HUES64 (cell line): ENCODE results near the gene SPAST.
"Not testable (repeated sequence)": the region's sequence is repeated elsewhere in the genome, so short reads cannot be mapped to it uniquely, and the experiment has no call there.

Experiments used
- H3K27ac ChIP-seq: 2 replicates; pipeline ENCODE4 v1.7.0; 2013; ENCODE audit warnings: low read depth, low read length, inconsistent platforms
- H3K27me3 ChIP-seq: 2 replicates; pipeline ENCODE4 v1.6.1; 2013; ENCODE audit warnings: mild to moderate bottlenecking, low read length; ENCODE audit not compliant: insufficient read depth
- H3K36me3 ChIP-seq: 2 replicates; pipeline ENCODE4 v1.6.1; 2013; ENCODE audit warnings: mild to moderate bottlenecking, low read length; ENCODE audit not compliant: insufficient read depth
- H3K4me1 ChIP-seq: 2 replicates; pipeline ENCODE4 v1.6.1; 2013; ENCODE audit warnings: mild to moderate bottlenecking, low read length, moderate library complexity; ENCODE audit not compliant: insufficient read depth
- H3K4me3 ChIP-seq: 2 replicates; pipeline ENCODE4 v1.5.1; 2013; ENCODE audit warnings: mild to moderate bottlenecking, low read length, moderate library complexity
- H3K9ac ChIP-seq: 2 replicates; pipeline ENCODE4 v1.6.1; 2013; ENCODE audit warnings: mild to moderate bottlenecking, low read depth, low read length
- H3K9me3 ChIP-seq: 2 replicates; pipeline ENCODE4 v1.6.1; 2013; ENCODE audit warnings: low read depth, low read length; ENCODE audit not compliant: insufficient read depth
- WGBS: fragments of 150-250, 120-280 bp; methylation state at CpG from one replicate; pipeline ENCODE4 v1.1.7; 2013; ENCODE audit warnings: missing lambda C conversion rate; 5-methylcytosine and 5-hydroxymethylcytosine counted together

SPAST gene

DNA sequence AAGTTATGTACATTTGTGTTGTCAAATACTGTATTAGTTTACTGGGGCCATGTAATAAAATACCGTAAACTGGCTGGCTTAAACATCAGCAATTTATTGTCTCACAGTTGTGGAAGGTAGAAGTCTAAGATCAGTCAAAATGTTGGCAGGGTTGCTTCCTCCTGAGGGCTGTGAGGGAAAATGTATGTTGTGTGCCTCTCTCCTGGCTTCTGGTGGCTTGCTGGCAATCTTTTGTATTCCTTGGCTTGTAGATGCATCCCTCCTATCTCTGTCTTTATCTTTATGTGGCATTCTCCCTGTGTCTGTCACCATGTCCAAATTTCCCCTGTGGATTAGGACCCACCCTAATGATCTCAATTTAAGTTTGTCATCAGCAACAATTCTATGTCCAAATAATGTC is 65.3 kb downstream of the SPAST start:
- Histone ChIP-seq H3K9me3 (no peaks in the 10 kb centered on the region), H3K4me3 (no peak overlapping the region), H3K27me3 (no peaks in the 10 kb centered on the region), H3K27ac (no peak overlapping the region), H3K9ac (no peak overlapping the region), H3K36me3 (peaks cover 44% of the 10 kb centered on the region), H3K4me1 (no peaks in the 10 kb centered on the region)
- 95% methylated on average over 1 of the region's 1 CpG for WGBS

DNA sequence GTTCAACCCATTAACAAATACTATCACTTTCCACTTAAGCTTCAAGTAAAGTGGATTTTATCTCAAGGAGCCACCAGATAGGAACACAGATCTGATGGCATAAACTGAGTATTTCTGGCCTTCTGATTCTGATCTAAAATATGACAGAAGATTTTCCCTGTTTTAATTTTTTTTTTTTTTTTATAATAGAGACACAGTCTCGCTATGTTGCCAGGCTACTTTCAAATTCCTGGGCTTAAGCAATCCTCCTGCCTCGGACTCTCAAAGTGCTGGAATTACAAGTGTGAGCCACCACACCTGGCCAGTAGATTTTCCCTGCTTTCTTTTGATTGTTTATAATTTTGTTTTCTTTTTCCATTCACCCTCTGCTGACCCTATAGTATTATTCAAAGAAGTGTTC is 65.7 kb downstream of the SPAST start:
- no peak overlapping the region for H3K9ac ChIP-seq
- no peak overlapping the region for H3K27ac ChIP-seq
- H3K36me3 ChIP-seq = peaks cover 43% of the 10 kb centered on the region
- no peak overlapping the region for H3K4me3 ChIP-seq
- 91% methylated on average over 2 of the region's 2 CpGs for WGBS
- no peaks in the 10 kb centered on the region for H3K4me1 ChIP-seq
- H3K27me3 ChIP-seq = no peaks in the 10 kb centered on the region
- H3K9me3 ChIP-seq = no peaks in the 10 kb centered on the region

DNA sequence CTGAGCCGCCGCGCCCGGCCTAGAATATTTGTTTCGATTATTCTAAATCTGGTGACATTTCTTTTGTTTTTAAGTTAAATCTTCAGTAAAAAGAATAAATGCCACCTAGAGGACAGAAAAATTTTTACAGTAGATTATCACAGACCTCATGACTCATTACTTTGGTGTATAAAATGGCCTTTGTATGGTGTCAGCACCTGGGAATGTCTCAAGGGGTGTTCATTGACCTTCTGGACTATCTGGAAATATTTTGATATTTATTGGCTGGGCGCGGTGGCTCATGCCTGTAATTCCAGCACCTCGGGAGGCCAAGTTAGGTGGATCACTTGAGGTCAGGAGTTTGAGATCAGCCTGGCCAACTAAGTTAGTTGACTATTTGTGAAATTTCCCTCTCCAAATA is 72.1 kb downstream of the SPAST start:
- 94% methylated on average over 8 of the region's 8 CpGs for WGBS
- Histone ChIP-seq H3K27ac (no peak overlapping the region), H3K4me3 (no peak overlapping the region), H3K9ac (no peak overlapping the region), H3K9me3 (no peaks in the 10 kb centered on the region), H3K27me3 (no peaks in the 10 kb centered on the region), H3K4me1 (no peaks in the 10 kb centered on the region), H3K36me3 (peaks cover 36% of the 10 kb centered on the region)

DNA sequence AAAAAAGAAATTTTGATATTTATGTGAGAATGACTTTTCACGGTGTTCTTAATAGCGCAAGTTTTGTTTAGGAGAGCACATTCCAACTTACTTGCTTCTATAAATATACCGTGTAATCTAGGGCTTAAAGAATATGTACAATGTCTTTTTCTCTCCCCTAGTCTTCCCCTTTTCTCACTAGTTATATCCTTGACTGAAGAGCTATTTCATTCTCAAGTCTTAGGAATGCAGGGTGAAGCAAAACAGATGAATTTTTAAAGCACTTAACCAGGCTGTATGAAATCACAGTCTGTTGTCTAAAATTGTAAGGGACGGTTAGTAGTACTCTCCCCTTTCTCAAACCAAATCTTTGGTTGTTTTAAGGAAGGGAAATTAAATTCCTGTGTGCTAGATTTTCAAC is 72.7 kb downstream of the SPAST start:
- H3K27me3 ChIP-seq = no peaks in the 10 kb centered on the region
- no peak overlapping the region for H3K9ac ChIP-seq
- whole genome bisulfite sequencing = 100% methylated on average over 3 of the region's 4 CpGs
- no peak overlapping the region for H3K4me3 ChIP-seq
- no peak overlapping the region for H3K27ac ChIP-seq
- H3K4me1 ChIP-seq = no peaks in the 10 kb centered on the region
- no peaks in the 10 kb centered on the region for H3K9me3 ChIP-seq
- H3K36me3 ChIP-seq = peaks cover 31% of the 10 kb centered on the region

DNA sequence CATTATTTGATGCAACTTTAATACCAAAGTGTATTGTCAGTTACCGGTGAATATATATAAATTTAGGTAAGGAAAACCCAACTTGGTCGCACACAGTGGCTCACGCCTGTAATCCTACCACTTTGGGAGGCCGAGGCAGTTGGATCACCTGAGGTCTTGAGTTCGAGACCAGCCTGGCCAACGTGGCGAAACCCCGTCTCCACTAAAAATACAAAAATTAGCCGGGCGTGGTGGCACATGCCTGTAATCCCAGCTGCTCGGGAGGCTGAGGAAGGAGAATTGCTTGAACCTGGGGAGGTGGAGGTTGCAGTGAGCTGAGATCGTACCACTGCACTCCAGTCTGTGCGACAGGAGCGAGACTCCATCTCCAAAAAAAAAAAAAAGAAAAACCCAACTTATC is 88.2 kb downstream of the SPAST start:
- not testable (repeated sequence) for H3K4me1 ChIP-seq
- H3K36me3 ChIP-seq = peaks cover 31% of the 10 kb centered on the region
- 97% methylated on average over 12 of the region's 14 CpGs for WGBS

DNA sequence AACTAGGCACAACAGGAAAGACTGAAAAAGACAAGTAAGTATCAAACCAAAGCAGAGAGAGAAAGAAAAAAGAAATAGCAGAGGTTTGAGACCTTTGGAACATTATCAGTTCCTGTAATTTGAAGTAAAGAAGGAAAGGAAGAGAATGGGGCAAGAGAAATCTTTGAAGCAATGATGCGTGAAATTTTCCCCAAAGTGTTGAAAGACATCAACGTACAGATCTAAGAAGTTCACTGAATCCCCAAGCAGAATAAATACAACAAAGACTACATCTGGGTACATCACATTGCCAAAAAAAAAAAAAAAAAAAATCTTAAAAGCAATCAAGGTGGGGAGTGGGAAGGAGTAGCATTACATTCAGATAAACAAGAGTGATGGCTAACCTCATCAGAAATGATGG is 96.3 kb downstream of the SPAST start:
- Histone ChIP-seq H3K4me1 (no peaks in the 10 kb centered on the region; the same call in 1 of the 2 replicates), H3K27ac (no peak overlapping the region)
- WGBS = 100% methylated on average over 1 of the region's 2 CpGs

More for the DNA sequence above, 88.2 kb downstream of the SPAST start:
- H3K27me3 ChIP-seq, H3K9me3 ChIP-seq, H3K27ac ChIP-seq, H3K4me3 ChIP-seq, H3K9ac ChIP-seq: not testable (repeated sequence)

DNA sequence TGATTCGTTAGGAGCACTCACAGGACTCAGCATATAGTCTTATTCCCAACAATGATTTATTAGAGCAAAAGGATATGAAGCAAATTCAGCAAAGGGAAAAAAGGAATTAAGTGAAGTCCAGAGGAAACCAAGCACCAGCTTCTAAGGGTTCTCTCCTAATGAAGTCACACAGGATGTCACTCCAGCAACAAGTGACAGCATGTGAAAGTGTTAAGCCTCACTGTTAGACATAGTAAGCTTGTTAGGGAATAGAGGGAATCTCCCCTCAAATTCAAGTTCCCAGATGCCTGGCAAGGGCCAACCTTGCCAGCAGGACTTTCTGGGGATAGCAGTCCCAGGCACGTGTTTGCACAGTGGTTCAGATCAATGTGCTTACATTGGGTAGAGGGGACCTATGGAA is 97.9 kb downstream of the SPAST start:
- no peak overlapping the region for H3K27ac ChIP-seq
- no peaks in the 10 kb centered on the region for H3K9me3 ChIP-seq
- WGBS = 78% methylated on average over 2 of the region's 2 CpGs
- H3K9ac ChIP-seq = no peak overlapping the region
- H3K36me3 ChIP-seq = no peaks in the 10 kb centered on the region; the same call in 1 of the 2 replicates
- H3K4me3 ChIP-seq = no peak overlapping the region
- no peaks in the 10 kb centered on the region; the same call in 1 of the 2 replicates for H3K4me1 ChIP-seq
- H3K27me3 ChIP-seq = no peaks in the 10 kb centered on the region

More for the DNA sequence above, 96.3 kb downstream of the SPAST start:
- Histone ChIP-seq H3K36me3 (peaks cover 10% of the 10 kb centered on the region), H3K27me3 (no peaks in the 10 kb centered on the region), H3K9me3 (no peaks in the 10 kb centered on the region), H3K9ac (no peak overlapping the region), H3K4me3 (no peak overlapping the region)

DNA sequence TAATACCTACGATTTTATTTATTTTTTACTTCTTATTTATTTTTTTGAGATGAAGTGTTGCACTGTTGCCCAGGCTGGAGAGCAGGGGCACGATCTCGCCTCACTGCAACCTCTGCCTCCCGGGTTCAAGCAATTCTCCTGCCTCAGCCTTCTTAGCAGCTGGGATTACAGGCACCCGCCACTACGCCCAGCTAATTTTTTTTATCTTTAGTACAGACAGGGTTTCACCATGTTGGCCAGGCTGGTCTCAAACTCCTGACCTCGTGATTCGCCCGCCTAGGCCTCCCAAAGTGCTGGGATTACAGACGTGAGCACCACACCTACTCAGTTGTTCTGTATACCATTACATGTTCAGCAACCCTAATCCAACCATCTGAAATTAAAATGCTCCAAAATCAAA is 100.9 kb downstream of the SPAST start:
- not testable (repeated sequence) for H3K27ac ChIP-seq
- H3K4me3 ChIP-seq = peak overlapping the region; percentile 76
- 88% methylated on average over 9 of the region's 10 CpGs for WGBS

DNA sequence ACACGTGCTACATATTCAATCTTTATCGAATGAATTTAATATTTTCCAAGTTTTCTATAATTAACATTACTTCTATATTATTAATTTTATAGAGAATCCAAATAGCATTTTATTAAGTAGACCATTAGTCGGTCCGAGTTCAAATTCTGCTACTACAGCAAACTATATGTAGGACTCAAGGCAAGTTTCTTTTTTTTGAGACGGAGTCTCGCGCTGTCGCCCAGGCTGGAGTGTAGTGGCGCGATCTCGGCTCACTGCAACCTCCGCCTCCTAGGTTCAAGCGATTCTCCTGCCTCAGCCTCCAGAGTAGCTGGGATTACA is 101.6 kb downstream of the SPAST start:
- not testable (repeated sequence) for H3K36me3 ChIP-seq, H3K9me3 ChIP-seq, H3K27me3 ChIP-seq, H3K4me1 ChIP-seq
- Histone ChIP-seq H3K9ac (peak overlapping the region; percentile 93), H3K27ac (peak overlapping the region; percentile 86; the same call in 1 of the 2 replicates), H3K4me3 (peak overlapping the region; percentile 76)
- WGBS = 5% methylated on average over 11 of the region's 13 CpGs

More for the DNA sequence above, 100.9 kb downstream of the SPAST start:
- not testable (repeated sequence) for H3K27me3 ChIP-seq, H3K4me1 ChIP-seq, H3K9ac ChIP-seq, H3K36me3 ChIP-seq, H3K9me3 ChIP-seq

DNA sequence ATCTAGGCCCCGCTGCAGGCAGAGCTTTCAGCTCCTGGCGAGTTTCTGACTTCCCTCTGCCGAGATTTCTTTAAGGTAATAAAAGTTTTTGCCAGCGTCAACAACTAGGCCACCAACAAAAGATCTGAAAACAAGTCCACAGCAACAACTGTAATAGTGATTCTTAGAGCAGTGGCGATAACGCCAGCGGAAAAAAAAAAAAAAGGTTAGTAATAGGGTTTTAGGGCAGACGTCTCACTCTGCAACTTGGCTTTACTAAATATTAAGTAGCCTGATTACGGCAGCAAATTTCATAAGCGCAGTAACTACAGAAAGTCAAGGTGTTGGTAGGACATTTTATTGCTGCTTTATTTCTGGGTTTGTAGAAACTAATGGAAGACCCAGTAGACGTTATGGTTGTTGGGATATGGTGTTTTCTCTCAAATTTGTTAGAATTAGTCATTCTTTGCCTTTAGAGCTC is 102.8 kb downstream of the SPAST start:
- peaks cover 6% of the 10 kb centered on the region for H3K4me1 ChIP-seq
- peak overlapping the region; percentile 76 for H3K4me3 ChIP-seq
- peak overlapping the region; percentile 68 for H3K27ac ChIP-seq
- H3K9ac ChIP-seq = peak overlapping the region; percentile 93
- H3K27me3 ChIP-seq = no peaks in the 10 kb centered on the region
- WGBS = 8% methylated on average over 11 of the region's 11 CpGs
- no peaks in the 10 kb centered on the region for H3K9me3 ChIP-seq
- H3K36me3 ChIP-seq = peaks cover 10% of the 10 kb centered on the region; the same call in 1 of the 2 replicates

DNA sequence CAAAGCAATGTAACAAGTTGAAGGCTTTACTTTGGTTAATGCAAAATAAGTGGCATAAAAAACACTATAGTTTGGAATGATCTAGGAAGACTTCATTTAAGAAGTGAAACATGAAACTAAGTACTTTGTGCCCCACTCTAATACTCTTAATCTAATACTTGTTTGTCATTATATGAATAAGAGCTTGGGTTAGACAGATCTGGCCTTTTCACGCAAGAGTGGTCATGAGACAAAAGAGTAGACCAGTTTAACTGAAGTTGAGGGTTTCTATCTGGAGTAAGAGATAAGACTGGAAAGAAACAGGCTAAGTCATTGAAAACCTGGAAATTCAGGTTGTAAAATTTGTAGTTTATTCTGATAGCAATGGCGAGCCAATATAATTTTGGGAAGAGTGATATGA is 105.2 kb downstream of the SPAST start:
- Histone ChIP-seq H3K27ac (no peak overlapping the region), H3K9ac (no peak overlapping the region), H3K4me3 (no peak overlapping the region), H3K36me3 (peaks cover 29% of the 10 kb centered on the region), H3K27me3 (no peaks in the 10 kb centered on the region), H3K4me1 (peaks cover 6% of the 10 kb centered on the region), H3K9me3 (no peaks in the 10 kb centered on the region)
- WGBS = 90% methylated on average over 2 of the region's 2 CpGs

DNA sequence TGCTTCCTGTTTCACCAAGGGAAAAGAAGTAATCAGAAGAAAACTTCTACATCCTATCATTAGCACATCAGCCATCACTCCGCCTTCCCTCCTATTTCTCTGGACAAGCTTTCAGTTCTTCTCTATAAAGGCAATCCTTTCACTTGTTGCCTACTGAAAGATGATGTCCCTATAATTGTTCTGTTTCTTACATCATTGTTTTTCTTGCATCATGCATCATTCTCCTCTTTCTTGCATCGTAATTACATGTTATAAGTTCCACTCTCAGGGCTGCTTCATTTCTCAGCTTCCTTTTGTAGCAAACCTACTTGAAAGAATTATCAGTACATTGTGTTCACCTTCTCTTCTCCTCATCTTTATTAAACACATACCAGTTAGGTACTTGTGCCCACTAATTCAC is 109.5 kb downstream of the SPAST start:
- no peaks in the 10 kb centered on the region for H3K9me3 ChIP-seq
- H3K36me3 ChIP-seq = peaks cover 57% of the 10 kb centered on the region
- H3K27me3 ChIP-seq = no peaks in the 10 kb centered on the region
- H3K4me1 ChIP-seq = no peaks in the 10 kb centered on the region
- 93% methylated on average over 2 of the region's 2 CpGs for WGBS
- H3K4me3 ChIP-seq = no peak overlapping the region
- H3K27ac ChIP-seq = no peak overlapping the region
- no peak overlapping the region for H3K9ac ChIP-seq
